Spleen (tissue), 7 donors: ENCODE measurements around the gene TP53BP1.

Experiments
- CTCF ChIP-seq, 11 experiments: fragments of 200-600 bp in 7 of 11; fragments of 450-650 bp in 4 of 11; sonication (generic) in 4 of 11; IDR thresholded peaks in 8 of 11; conservative IDR thresholded peaks in 3 of 11; 1 replicate in 7 of 11; 2 replicates in 4 of 11; pipeline versions ENCODE4 v1.4.0 to v1.8.0; 2016 to 2021; ENCODE audit warnings: antibody characterized with exemption in 11 of 11, inconsistent platforms in 4 of 11, mild to moderate bottlenecking in 1 of 11
- POLR2A ChIP-seq, 3 donors: fragments of 450-650 bp; IDR thresholded peaks; one replicate each; pipeline ENCODE4 v1.5.1; 2017; ENCODE audit warnings: antibody characterized with exemption in 3 of 3, mild to moderate bottlenecking in 1 of 3
- POLR2AphosphoS5 ChIP-seq, 3 donors: sonication (generic); formaldehyde crosslinking; IDR thresholded peaks; one replicate each; pipeline ENCODE4 v1.5.1; 2017; ENCODE audit warnings: antibody characterized with exemption in 3 of 3
- donor health status: DM: no; HTN: no; CAD: no; lungs with moderate emphysema.
- donor health status: DM: no; HTN: no; CAD: no.
- donor health status: DM: no; HTN: no; CAD: no.

GRCh38 chr15:43360821-43361220, 132.1 kb downstream of the TP53BP1 start:
- no peak for TF ChIP-seq CTCF (IDR thresholded peaks at IDR 0.05 in 8 of 11, conservative IDR thresholded peaks at IDR 0.05 in 3 of 11)
- TF ChIP-seq POLR2A (IDR thresholded peaks at IDR 0.05) = no peak
- TF ChIP-seq POLR2AphosphoS5 (IDR thresholded peaks at IDR 0.05) = no peak
